GM23248 (cell line): ENCODE data around the gene PTPRD. TPM values are rescaled to one million over a fixed set of nuclear protein-coding genes. Genes with fewer than 3 reads are reported as not detected.

Source experiments
- DNase-seq: peaks from one replicate; pipeline ENCODE4 v3.0.0-alpha.2; 2015
- H2AFZ ChIP-seq: fragments of 200-600 bp; sonication (generic); 2 replicates; pipeline ENCODE4 v1.6.1; 2016; ENCODE audit warnings: antibody characterized with exemption
- H3F3A ChIP-seq: fragments of 200-600 bp; sonication (generic); 2 replicates; pipeline ENCODE4 v1.6.1; 2016; ENCODE audit warnings: mild to moderate bottlenecking, antibody characterized with exemption, mixed run types; ENCODE audit not compliant: insufficient read depth
- H3K27ac ChIP-seq: fragments of 200-600 bp; sonication (generic); 2 replicates; pipeline ENCODE4 v1.5.1; 2016; ENCODE audit warnings: mild to moderate bottlenecking
- H3K27me3 ChIP-seq: fragments of 200-600 bp; sonication (generic); replicated peaks from 2 replicates; pipeline ENCODE4 v1.6.1; 2016; ENCODE audit warnings: mild to moderate bottlenecking; ENCODE audit not compliant: insufficient read depth
- H3K36me3 ChIP-seq: fragments of 200-600 bp; sonication (generic); 2 replicates; pipeline ENCODE4 v1.6.1; 2016; ENCODE audit warnings: low read depth, mild to moderate bottlenecking
- H3K4me1 ChIP-seq: fragments of 200-600 bp; sonication (generic); 2 replicates; pipeline ENCODE4 v1.6.1; 2016; ENCODE audit warnings: mild to moderate bottlenecking; ENCODE audit not compliant: insufficient read depth
- H3K4me2 ChIP-seq: fragments of 200-600 bp; sonication (generic); one replicate; pipeline ENCODE4 v1.6.1; 2016; ENCODE audit warnings: mild to moderate bottlenecking; ENCODE audit not compliant: unreplicated experiment
- H3K4me3 ChIP-seq: fragments of 200-600 bp; sonication (generic); 2 replicates; pipeline ENCODE4 v1.5.1; 2016; ENCODE audit warnings: mild to moderate bottlenecking
- H3K79me2 ChIP-seq: fragments of 200-600 bp; sonication (generic); 2 replicates; pipeline ENCODE4 v1.6.1; 2016; ENCODE audit warnings: mild to moderate bottlenecking; ENCODE audit not compliant: insufficient read depth
- H3K9ac ChIP-seq: fragments of 200-600 bp; sonication (generic); 2 replicates; pipeline ENCODE4 v1.6.1; 2016; ENCODE audit warnings: mild to moderate bottlenecking
- H3K9me2 ChIP-seq: fragments of 200-600 bp; sonication (generic); 2 replicates; pipeline ENCODE4 v1.6.1; 2016; ENCODE audit warnings: mixed run types, mild to moderate bottlenecking, moderate library complexity; ENCODE audit not compliant: insufficient read depth
- H3K9me3 ChIP-seq: fragments of 200-600 bp; sonication (generic); one replicate; pipeline ENCODE4 v1.6.1; 2017; ENCODE audit warnings: low read depth
- H4K20me1 ChIP-seq: fragments of 200-600 bp; sonication (generic); 2 replicates; pipeline ENCODE4 v1.6.0; 2016; ENCODE audit not compliant: insufficient read depth
- EZH2 ChIP-seq: fragments of 200-600 bp; sonication (generic); IDR thresholded peaks from 2 replicates; pipeline ENCODE4 v1.6.1; 2018; ENCODE audit warnings: antibody characterized with exemption, mild to moderate bottlenecking; ENCODE audit not compliant: insufficient read depth, poor library complexity, severe bottlenecking
- EZH2phosphoT487 ChIP-seq: fragments of 200-600 bp; sonication (generic); IDR thresholded peaks from 2 replicates; pipeline ENCODE4 v1.6.1; 2018; ENCODE audit warnings: antibody characterized with exemption, moderate library complexity, mild to moderate bottlenecking, low read depth; ENCODE audit not compliant: insufficient read depth
- WGBS, 2 experiments: methylation state at CpG; one replicate each; pipeline ENCODE4 v1.1.6; 2015 to 2017; ENCODE audit warnings: low lambda C conversion rate in 2 of 2, low coverage in 1 of 2; ENCODE audit errors: missing lambda C conversion rate in 2 of 2; 5-methylcytosine and 5-hydroxymethylcytosine counted together
- in situ Hi-C: fragments of 300-500 bp; cut with MboI; formaldehyde crosslinking; loops from 2 replicates; pipeline ENCODE4 v1.15.0; 2020
- polyA plus RNA-seq: library from polyadenylated mRNA; unstranded; fragments of >200 nt; fragmentation: Nextera tagmentation; extraction: Ambion mirVana; gene quantifications from 2 replicates; pipeline ENCODE4 v1.2.1, GENCODE V29; 2016
- total RNA-seq: library from RNA; depleted of rRNA; stranded (reverse); fragments of >200 nt; shearing (Covaris generic); gene quantifications from 2 replicates; pipeline ENCODE4 v1.2.3, GENCODE V29; 2014

The PTPRD gene
- total and polyA plus RNA-seq, 2 experiments from 2014 or later, result 0.05 TPM; not detected in 1

DNA sequence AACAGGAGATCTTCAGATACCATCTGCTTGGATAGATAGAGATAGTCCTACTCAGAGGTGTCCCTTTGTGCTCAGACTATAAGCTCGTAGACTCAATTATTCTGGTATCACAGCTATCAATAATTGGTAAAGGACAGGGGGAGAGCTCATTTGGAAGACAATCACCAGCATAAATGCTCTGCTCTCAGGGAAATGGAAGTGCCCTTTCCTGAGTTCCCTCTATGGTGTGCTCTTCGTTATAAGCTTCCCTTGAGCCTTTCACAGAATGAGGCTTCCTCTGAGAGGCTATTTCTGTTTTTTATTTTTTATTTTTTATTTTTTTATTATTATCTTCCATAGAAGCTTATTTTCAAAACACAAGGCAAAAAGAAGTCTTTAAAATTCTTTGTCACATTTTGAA, 1657.5 kb downstream of the PTPRD start:
- no peaks in the 10 kb centered on the region for H3K9me2 ChIP-seq
- H3K79me2 ChIP-seq, result no peaks in the 10 kb centered on the region
- no peaks in the 10 kb centered on the region for H3K36me3 ChIP-seq
- no peaks in the 10 kb centered on the region for H3F3A ChIP-seq
- no peak overlapping the region for H3K9ac ChIP-seq
- H4K20me1 ChIP-seq, result no peaks in the 10 kb centered on the region
- H2AFZ ChIP-seq, result no peak overlapping the region
- in situ Hi-C loops, result no loop called here
- 3 to 6% methylated on average over 2 of the region's 2 CpGs for WGBS, 2 experiments
- no peaks in the 10 kb centered on the region for H3K4me1 ChIP-seq
- TF ChIP-seq EZH2 (no peak), EZH2phosphoT487 (no peak)
- H3K9me3 ChIP-seq, result no peaks in the 10 kb centered on the region
- DNase-seq, result no peak
- H3K27me3 ChIP-seq, result no peaks in the 10 kb centered on the region
- no peak overlapping the region for H3K4me2 ChIP-seq
- no peak overlapping the region for H3K27ac ChIP-seq
- no peak overlapping the region for H3K4me3 ChIP-seq

DNA sequence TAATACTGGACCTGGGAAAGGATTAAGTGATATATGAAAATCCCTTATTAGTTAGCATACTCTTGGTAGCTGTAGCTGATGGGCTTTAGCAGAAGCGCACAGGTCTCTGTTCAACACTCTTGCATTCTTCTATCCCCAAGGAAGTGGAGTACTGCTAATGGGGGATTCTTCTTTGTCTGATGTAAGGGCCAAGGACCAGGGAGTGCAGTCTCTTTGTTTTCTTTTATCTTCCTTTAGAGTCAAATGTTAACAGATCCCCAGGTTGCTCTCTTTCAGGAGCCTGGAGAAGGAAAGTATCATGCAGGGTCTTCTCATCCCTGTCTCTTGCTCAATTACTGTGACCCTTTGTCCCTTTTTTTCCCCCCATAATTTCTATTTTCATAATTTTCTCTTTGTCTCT, 1666.3 kb downstream of the PTPRD start:
- Histone ChIP-seq H2AFZ (no peak overlapping the region), H3K36me3 (no peaks in the 10 kb centered on the region), H3K4me1 (no peaks in the 10 kb centered on the region), H3K9me3 (no peaks in the 10 kb centered on the region), H3K27ac (no peak overlapping the region), H3K9ac (no peak overlapping the region), H3K4me3 (no peak overlapping the region), H4K20me1 (no peaks in the 10 kb centered on the region), H3K4me2 (no peak overlapping the region), H3K27me3 (no peaks in the 10 kb centered on the region), H3K9me2 (no peaks in the 10 kb centered on the region), H3F3A (no peaks in the 10 kb centered on the region), H3K79me2 (no peaks in the 10 kb centered on the region)
- 34 to 54% methylated on average over 1 of the region's 1 CpG for WGBS, 2 experiments
- in situ Hi-C loops, result no loop called here
- DNase-seq, result no peak
- TF ChIP-seq EZH2phosphoT487 (no peak), EZH2 (no peak)

DNA sequence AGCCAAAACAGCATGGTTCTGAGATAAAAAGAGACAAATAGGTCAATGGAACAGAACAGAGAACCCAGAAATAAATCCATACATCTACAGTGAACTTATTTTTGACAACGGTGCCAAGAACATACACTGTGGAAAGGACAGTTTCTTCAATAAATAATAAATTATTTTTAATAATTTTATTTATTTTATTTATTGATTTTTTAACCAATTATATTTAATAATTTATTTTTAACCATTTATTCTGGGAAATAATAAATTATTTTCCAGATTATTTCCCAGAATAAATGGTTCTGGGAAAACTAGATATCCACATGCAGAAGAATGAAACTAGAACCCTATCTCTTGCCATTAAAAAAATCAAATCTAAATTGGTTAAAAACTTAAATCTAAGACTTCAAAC, 1669.4 kb downstream of the PTPRD start:
- in situ Hi-C loops, result no loop called here
- 20 to 25% methylated on average over 1 of the region's 1 CpG for WGBS, 2 experiments
- no peak for DNase-seq

DNA sequence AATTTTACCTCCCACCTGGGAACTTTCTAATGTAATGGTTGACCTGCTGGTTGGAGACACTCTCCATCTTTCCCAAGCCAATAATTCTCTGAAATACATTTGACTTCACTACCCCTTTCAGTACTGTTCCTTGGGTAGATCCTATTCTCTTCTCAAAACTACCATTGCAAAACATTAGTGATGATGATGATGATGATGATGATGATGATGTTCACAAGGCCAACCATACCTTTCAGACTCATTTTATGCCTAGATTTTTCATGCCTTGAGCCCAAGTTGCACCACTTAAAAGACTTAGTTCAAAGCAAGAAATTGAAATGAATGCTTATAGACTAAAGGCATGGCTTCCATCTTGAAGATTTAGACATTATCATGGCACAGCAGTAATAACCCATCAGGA, 1672.2 kb downstream of the PTPRD start:
- no peaks in the 10 kb centered on the region for H3K9me2 ChIP-seq
- H4K20me1 ChIP-seq, result no peaks in the 10 kb centered on the region
- no peak overlapping the region for H3K4me2 ChIP-seq
- H3K27me3 ChIP-seq, result no peaks in the 10 kb centered on the region
- no peaks in the 10 kb centered on the region for H3F3A ChIP-seq
- no peak overlapping the region for H3K9ac ChIP-seq
- no peak overlapping the region for H3K4me3 ChIP-seq
- no peaks in the 10 kb centered on the region for H3K36me3 ChIP-seq
- TF ChIP-seq EZH2, result no peak
- TF ChIP-seq EZH2phosphoT487, result no peak
- no peaks in the 10 kb centered on the region for H3K79me2 ChIP-seq
- in situ Hi-C loops, result no loop called here
- no peak overlapping the region for H2AFZ ChIP-seq
- no peak for DNase-seq
- H3K27ac ChIP-seq, result no peak overlapping the region
- H3K9me3 ChIP-seq, result no peaks in the 10 kb centered on the region
- no peaks in the 10 kb centered on the region for H3K4me1 ChIP-seq

More for the DNA sequence above, 1669.4 kb downstream of the PTPRD start:
- no peaks in the 10 kb centered on the region for H3K36me3 ChIP-seq
- H3F3A ChIP-seq, result no peaks in the 10 kb centered on the region
- no peak overlapping the region for H2AFZ ChIP-seq
- H3K4me2 ChIP-seq, result no peak overlapping the region
- H3K27me3 ChIP-seq, result no peaks in the 10 kb centered on the region
- no peaks in the 10 kb centered on the region for H3K4me1 ChIP-seq
- H3K9me2 ChIP-seq, result no peaks in the 10 kb centered on the region
- H3K27ac ChIP-seq, result no peak overlapping the region
- H3K9ac ChIP-seq, result no peak overlapping the region
- H4K20me1 ChIP-seq, result no peaks in the 10 kb centered on the region
- no peak for TF ChIP-seq EZH2phosphoT487
- TF ChIP-seq EZH2, result no peak
- H3K4me3 ChIP-seq, result no peak overlapping the region
- H3K79me2 ChIP-seq, result no peaks in the 10 kb centered on the region
- H3K9me3 ChIP-seq, result no peaks in the 10 kb centered on the region

DNA sequence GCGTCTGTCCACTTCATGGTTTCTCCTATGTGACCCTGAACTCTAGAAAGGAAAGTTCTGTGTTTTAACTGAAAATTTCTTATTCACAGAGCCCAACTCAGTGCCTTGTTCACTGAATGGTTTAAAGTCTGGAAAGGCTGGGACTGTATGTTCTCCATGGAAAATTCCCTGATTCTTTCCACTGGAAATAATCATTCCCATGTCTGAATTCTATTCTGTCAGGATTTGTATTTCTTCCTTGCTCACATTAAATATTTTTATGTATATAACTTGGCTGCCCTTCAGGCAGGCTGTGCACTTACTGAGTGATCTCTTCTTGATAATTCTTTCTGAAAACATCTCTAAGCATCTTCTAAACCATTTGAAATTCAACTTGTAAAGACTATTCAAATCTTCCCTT, 1686.3 kb downstream of the PTPRD start:
- no peaks in the 10 kb centered on the region for H3K4me1 ChIP-seq
- no peak overlapping the region for H3K9ac ChIP-seq
- no peaks in the 10 kb centered on the region for H3K9me3 ChIP-seq
- H3F3A ChIP-seq, result no peaks in the 10 kb centered on the region
- in situ Hi-C loops, result no loop called here
- DNase-seq, result no peak
- H4K20me1 ChIP-seq, result no peaks in the 10 kb centered on the region
- 24 to 65% methylated on average over 1 of the region's 1 CpG for WGBS, 2 experiments
- no peak for TF ChIP-seq EZH2phosphoT487
- no peak for TF ChIP-seq EZH2
- H2AFZ ChIP-seq, result no peak overlapping the region
- no peaks in the 10 kb centered on the region for H3K36me3 ChIP-seq
- H3K27ac ChIP-seq, result no peak overlapping the region
- H3K4me2 ChIP-seq, result no peak overlapping the region
- H3K4me3 ChIP-seq, result no peak overlapping the region
- no peaks in the 10 kb centered on the region for H3K27me3 ChIP-seq
- no peaks in the 10 kb centered on the region for H3K9me2 ChIP-seq
- no peaks in the 10 kb centered on the region for H3K79me2 ChIP-seq
